NT2/D1 (cell line): Measurements from ENCODE around the gene MEG3.

Source experiments
- SUZ12 ChIP-seq: IDR thresholded peaks from 2 replicates; pipeline ENCODE4 v1.6.1; 2011; ENCODE audit not compliant: insufficient read length, insufficient read depth; ENCODE audit errors: extremely low read depth
- YY1 ChIP-seq: IDR thresholded peaks from 2 replicates; pipeline ENCODE4 v1.6.1; 2011; ENCODE audit not compliant: insufficient read length, insufficient read depth
- ZNF274 ChIP-seq: IDR thresholded peaks from 2 replicates; pipeline ENCODE4 v1.6.1; 2011; ENCODE audit warnings: mild to moderate bottlenecking, low read depth, low read length

- TF ChIP-seq YY1 = no peak
- no peak for TF ChIP-seq ZNF274
- TF ChIP-seq SUZ12 = no peak
Measured at GRCh38 chr14:100879194-100879593, 53.3 kb downstream of the MEG3 start.
